Uterus (tissue), 2 donors: Measurements from ENCODE around the gene IMPG1.

Experiments used
- POLR2A ChIP-seq, 2 donors: fragments of 450-650 bp; IDR thresholded peaks; one replicate each; pipeline ENCODE4 v1.6.1; 2016; ENCODE audit warnings: antibody characterized with exemption in 2 of 2, mild to moderate bottlenecking in 1 of 2, moderate library complexity in 1 of 2
- TF ChIP-seq, protein P1 (sequence below), 4 experiments: fragments of 200-600 bp in 2 of 4; fragments of 450-650 bp in 2 of 4; sonication (generic) in 2 of 4; IDR thresholded peaks; one replicate each; pipeline ENCODE4 v1.5.1; 2016 to 2019; ENCODE audit warnings: antibody characterized with exemption in 4 of 4, mild to moderate bottlenecking in 2 of 4, moderate library complexity in 1 of 4

DNA sequence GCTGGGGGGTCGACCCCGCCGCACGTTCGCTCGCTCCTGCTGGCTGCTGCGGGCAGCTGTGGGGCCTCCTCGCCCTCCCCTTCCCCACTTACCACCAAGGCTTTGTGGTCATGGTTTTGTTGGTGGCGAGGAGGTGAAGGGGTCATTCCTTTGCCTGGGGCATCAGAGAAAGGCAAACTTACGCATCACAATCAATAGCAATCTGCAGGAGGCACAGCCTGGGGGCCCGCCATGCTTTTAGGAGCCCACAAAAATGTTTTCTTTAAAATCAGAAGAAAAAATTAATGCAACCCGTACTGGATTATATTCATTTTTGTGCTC is 137.0 kb downstream of the IMPG1 start:
- TF ChIP-seq, protein P1, sequence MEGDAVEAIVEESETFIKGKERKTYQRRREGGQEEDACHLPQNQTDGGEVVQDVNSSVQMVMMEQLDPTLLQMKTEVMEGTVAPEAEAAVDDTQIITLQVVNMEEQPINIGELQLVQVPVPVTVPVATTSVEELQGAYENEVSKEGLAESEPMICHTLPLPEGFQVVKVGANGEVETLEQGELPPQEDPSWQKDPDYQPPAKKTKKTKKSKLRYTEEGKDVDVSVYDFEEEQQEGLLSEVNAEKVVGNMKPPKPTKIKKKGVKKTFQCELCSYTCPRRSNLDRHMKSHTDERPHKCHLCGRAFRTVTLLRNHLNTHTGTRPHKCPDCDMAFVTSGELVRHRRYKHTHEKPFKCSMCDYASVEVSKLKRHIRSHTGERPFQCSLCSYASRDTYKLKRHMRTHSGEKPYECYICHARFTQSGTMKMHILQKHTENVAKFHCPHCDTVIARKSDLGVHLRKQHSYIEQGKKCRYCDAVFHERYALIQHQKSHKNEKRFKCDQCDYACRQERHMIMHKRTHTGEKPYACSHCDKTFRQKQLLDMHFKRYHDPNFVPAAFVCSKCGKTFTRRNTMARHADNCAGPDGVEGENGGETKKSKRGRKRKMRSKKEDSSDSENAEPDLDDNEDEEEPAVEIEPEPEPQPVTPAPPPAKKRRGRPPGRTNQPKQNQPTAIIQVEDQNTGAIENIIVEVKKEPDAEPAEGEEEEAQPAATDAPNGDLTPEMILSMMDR (IDR thresholded peaks at IDR 0.05): no peak
- TF ChIP-seq POLR2A (IDR thresholded peaks at IDR 0.05): no peak
